ENCODE measurements around the gene TOP1.

TOP1 gene

DNA sequence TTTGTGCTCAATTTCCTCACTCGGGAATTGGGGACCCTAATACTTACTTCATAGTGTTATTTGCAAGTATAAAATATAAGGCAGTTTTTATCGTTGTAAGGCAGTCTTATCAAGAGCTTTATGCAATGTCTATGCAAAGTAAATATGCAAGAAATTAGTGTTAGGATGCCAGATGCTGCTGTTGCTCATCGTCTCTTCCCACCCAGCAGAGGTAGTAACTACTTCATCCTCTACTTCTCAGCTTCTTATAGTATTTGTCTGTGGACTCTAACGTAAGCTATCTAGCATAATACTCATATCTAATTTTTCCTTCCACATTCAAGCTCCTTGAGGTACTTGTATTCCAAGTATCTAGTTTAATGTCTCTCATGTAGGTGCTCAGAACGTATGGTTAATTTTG is 120.3 kb downstream of the TOP1 start:
- no peak overlapping the region for H3K4me2 ChIP-seq (ENCODE audit: low read length)
- TF ChIP-seq EZH2phosphoT487 (IDR thresholded peaks at IDR 0.05; ENCODE audit: borderline replicate concordance, low read length) (no peak), CTCF (IDR thresholded peaks at IDR 0.05; ENCODE audit: low read depth, low read length, poor library complexity, severe bottlenecking) (no peak)
- H3K9me3 ChIP-seq (ENCODE audit: control insufficient read depth, insufficient read depth, low read length), result no peaks in the 10 kb centered on the region
- no peaks in the 10 kb centered on the region for H3K27me3 ChIP-seq (ENCODE audit: control insufficient read depth, low read length)
- H3F3A ChIP-seq (ENCODE audit: control insufficient read depth, insufficient read depth), result no peaks in the 10 kb centered on the region
- H3K36me3 ChIP-seq (ENCODE audit: control insufficient read depth, low read length), result peaks cover 7% of the 10 kb centered on the region
- H3K27ac ChIP-seq (ENCODE audit: low read depth, low read length), result no peak overlapping the region
- peaks cover 4% of the 10 kb centered on the region; the same call in 1 of the 2 replicates for H4K20me1 ChIP-seq (ENCODE audit: control insufficient read depth, insufficient read depth, low read depth, low read length)
- H3K4me3 ChIP-seq (ENCODE audit: low read length), result no peak overlapping the region
- no peaks in the 10 kb centered on the region for H3K9me2 ChIP-seq (replicated peaks; ENCODE audit: control insufficient read depth, low read length)
- H3K4me1 ChIP-seq (ENCODE audit: control insufficient read depth, low read length), result peaks cover 35% of the 10 kb centered on the region
- peaks cover 98% of the 10 kb centered on the region for H3K79me2 ChIP-seq (ENCODE audit: control insufficient read depth, low read length)

DNA sequence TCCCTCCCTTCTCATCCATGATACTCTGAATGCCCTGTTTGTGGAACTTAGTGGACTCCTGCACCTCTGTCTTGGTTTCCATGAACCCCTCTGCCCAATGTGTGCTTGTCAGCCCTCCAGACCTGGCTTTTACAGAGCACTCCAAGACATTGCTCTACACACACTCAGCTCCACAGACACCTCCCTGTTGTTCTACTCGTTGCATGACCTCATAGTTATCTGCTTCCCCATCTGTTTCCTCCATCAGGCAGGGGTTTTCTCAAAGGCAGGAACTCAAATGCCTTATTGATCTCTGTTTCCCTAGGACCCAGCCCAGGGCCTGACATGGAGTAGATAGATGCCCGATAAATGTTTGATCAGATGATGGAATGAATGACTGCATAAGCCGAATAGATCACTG is 122.0 kb downstream of the TOP1 start:
- no peak overlapping the region for H3K4me2 ChIP-seq (ENCODE audit: low read length)
- H3K4me3 ChIP-seq (ENCODE audit: low read length), result no peak overlapping the region
- H3K27ac ChIP-seq (ENCODE audit: low read depth, low read length), result no peak overlapping the region
- 0 out of 2 replicates have a peak, but pooled peaks cover 2% of the 10 kb centered on the region for H3K36me3 ChIP-seq (ENCODE audit: control insufficient read depth, low read length)
- no peaks in the 10 kb centered on the region for H3K9me2 ChIP-seq (replicated peaks; ENCODE audit: control insufficient read depth, low read length)
- H3K4me1 ChIP-seq (ENCODE audit: control insufficient read depth, low read length), result peaks cover 36% of the 10 kb centered on the region
- H3K9me3 ChIP-seq (ENCODE audit: control insufficient read depth, insufficient read depth, low read length), result no peaks in the 10 kb centered on the region
- H3F3A ChIP-seq (ENCODE audit: control insufficient read depth, insufficient read depth), result no peaks in the 10 kb centered on the region
- no peaks in the 10 kb centered on the region for H3K27me3 ChIP-seq (ENCODE audit: control insufficient read depth, low read length)
- peaks cover 9% of the 10 kb centered on the region; the same call in 1 of the 2 replicates for H4K20me1 ChIP-seq (ENCODE audit: control insufficient read depth, insufficient read depth, low read depth, low read length)
- TF ChIP-seq EZH2phosphoT487 (IDR thresholded peaks at IDR 0.05; ENCODE audit: borderline replicate concordance, low read length) (no peak), CTCF (IDR thresholded peaks at IDR 0.05; ENCODE audit: low read depth, low read length, poor library complexity, severe bottlenecking) (no peak)
- H3K79me2 ChIP-seq (ENCODE audit: control insufficient read depth, low read length), result peaks cover 98% of the 10 kb centered on the region

DNA sequence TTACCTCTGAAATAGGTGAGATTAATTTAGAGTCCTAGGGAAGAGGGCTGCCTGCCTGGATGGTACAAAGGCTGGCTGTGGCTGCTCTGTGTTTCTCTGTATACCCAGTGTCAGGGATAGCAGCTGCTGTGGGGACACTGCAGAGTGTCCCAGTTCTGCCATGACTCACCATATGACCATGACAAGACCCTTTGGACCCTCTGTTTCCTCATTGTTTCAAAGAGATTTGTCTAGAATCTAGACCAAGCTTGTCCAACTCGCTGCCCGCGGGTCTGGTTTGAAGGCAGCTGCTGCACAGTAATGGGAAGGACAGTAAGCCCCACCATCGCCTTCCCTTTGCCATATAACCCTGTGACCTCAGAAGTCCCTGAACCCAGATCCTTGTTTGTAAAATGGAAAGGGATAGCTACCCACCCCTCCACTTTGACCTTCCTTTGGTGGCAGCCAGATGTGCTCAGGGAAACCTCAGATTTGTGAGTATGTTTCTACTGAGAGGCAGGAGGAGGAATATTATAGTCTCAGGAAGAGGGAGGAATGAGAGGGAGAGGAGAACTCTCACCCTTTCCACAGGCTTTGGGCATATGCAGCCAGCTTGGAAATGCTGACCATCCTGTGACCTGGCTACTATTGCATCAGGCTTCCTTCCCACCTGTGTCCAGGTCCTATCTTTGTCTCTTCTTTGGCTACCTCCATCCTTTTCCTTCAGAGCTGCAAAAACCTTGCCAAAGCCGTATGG is 122.7 kb downstream of the TOP1 start:
- H3K27ac ChIP-seq (ENCODE audit: low read depth, low read length), result no peak overlapping the region
- H3F3A ChIP-seq (ENCODE audit: control insufficient read depth, insufficient read depth), result no peaks in the 10 kb centered on the region
- TF ChIP-seq CTCF (IDR thresholded peaks at IDR 0.05; ENCODE audit: low read depth, low read length, poor library complexity, severe bottlenecking), result no peak
- TF ChIP-seq EZH2phosphoT487 (IDR thresholded peaks at IDR 0.05; ENCODE audit: borderline replicate concordance, low read length), result no peak
- no peaks in the 10 kb centered on the region for H3K27me3 ChIP-seq (ENCODE audit: control insufficient read depth, low read length)
- H3K4me2 ChIP-seq (ENCODE audit: low read length), result no peak overlapping the region
- peaks cover 97% of the 10 kb centered on the region for H3K79me2 ChIP-seq (ENCODE audit: control insufficient read depth, low read length)
- H4K20me1 ChIP-seq (ENCODE audit: control insufficient read depth, insufficient read depth, low read depth, low read length), result peaks cover 9% of the 10 kb centered on the region; the same call in 1 of the 2 replicates
- H3K36me3 ChIP-seq (ENCODE audit: control insufficient read depth, low read length), result 0 out of 2 replicates have a peak, but pooled peaks cover 2% of the 10 kb centered on the region
- H3K9me3 ChIP-seq (ENCODE audit: control insufficient read depth, insufficient read depth, low read length), result no peaks in the 10 kb centered on the region
- H3K4me1 ChIP-seq (ENCODE audit: control insufficient read depth, low read length), result peaks cover 34% of the 10 kb centered on the region
- H3K9me2 ChIP-seq (replicated peaks; ENCODE audit: control insufficient read depth, low read length), result no peaks in the 10 kb centered on the region
- H3K4me3 ChIP-seq (ENCODE audit: low read length), result no peak overlapping the region
